GM10266 (cell line): Measurements from ENCODE around the gene TLE3.
A peak's percentile ranks its signal among the peaks of the same experiment; 100 is the strongest.

ENCODE experiments used
- DNase-seq: peaks from one replicate; pipeline ENCODE4 v3.0.0; 2012; ENCODE audit errors: extremely low spot score
- TF ChIP-seq, protein P1 (sequence below): IDR thresholded peaks from 2 replicates; pipeline ENCODE4 v1.5.1; 2012; ENCODE audit warnings: mild to moderate bottlenecking, low read depth; ENCODE audit not compliant: control insufficient read depth, insufficient read depth; ENCODE audit errors: missing control alignments

Gene TLE3

DNA sequence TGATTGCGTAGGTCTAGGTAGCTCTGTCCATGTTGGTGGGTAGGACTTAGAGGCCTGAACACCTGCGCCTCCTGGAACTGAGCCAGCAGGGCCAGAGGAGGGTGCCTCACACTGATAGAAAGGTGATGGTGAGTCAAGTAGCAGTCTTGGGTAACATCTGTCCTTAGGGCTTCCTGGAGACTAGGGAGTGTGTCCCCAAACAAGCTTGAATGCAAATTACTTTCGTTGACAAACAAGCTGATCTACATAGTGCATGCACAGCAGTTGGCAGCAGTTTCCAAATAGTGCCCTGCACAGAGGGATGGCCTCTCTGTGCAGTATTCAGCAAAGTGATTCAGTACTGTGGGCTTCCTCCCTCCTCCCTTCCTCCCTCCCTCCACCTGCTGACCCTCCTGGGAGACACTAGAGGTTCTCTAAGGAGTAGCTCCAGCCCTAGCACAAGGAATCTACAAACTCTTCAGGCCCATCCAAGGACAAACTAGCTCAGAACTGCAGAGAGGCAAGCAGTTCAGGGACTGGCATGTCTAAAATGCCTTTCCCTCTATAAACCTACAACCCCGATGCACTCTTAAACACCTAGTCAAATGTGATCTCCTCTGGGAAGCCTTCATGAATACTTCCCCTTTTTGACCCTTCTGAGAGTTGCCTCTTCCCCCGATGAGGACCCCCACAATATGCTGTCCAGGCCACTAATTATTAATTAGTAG lies 61.0 kb downstream of the TLE3 start:
- DNase-seq = peak; percentile 76
- TF ChIP-seq, protein P1, sequence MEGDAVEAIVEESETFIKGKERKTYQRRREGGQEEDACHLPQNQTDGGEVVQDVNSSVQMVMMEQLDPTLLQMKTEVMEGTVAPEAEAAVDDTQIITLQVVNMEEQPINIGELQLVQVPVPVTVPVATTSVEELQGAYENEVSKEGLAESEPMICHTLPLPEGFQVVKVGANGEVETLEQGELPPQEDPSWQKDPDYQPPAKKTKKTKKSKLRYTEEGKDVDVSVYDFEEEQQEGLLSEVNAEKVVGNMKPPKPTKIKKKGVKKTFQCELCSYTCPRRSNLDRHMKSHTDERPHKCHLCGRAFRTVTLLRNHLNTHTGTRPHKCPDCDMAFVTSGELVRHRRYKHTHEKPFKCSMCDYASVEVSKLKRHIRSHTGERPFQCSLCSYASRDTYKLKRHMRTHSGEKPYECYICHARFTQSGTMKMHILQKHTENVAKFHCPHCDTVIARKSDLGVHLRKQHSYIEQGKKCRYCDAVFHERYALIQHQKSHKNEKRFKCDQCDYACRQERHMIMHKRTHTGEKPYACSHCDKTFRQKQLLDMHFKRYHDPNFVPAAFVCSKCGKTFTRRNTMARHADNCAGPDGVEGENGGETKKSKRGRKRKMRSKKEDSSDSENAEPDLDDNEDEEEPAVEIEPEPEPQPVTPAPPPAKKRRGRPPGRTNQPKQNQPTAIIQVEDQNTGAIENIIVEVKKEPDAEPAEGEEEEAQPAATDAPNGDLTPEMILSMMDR = no peak

DNA sequence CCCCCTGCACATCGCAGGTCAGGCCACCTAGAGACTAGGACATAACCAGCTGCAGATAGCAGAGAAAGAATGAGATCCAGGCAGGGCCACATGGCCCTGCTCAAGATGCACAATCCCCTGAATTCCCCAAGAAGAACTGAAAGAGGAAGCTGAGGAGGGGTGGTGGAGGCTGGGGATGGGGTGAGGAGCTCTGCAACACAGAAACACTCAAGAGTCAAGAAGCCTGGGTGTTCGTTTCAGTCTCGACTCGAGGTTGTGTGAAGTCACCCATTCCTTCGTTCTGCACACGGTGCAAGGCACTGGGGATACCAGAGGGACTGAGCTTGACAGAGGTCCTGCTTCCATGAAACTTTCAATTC lies 62.0 kb downstream of the TLE3 start:
- TF ChIP-seq, protein P1 = no peak
- peak; percentile 90 for DNase-seq

DNA sequence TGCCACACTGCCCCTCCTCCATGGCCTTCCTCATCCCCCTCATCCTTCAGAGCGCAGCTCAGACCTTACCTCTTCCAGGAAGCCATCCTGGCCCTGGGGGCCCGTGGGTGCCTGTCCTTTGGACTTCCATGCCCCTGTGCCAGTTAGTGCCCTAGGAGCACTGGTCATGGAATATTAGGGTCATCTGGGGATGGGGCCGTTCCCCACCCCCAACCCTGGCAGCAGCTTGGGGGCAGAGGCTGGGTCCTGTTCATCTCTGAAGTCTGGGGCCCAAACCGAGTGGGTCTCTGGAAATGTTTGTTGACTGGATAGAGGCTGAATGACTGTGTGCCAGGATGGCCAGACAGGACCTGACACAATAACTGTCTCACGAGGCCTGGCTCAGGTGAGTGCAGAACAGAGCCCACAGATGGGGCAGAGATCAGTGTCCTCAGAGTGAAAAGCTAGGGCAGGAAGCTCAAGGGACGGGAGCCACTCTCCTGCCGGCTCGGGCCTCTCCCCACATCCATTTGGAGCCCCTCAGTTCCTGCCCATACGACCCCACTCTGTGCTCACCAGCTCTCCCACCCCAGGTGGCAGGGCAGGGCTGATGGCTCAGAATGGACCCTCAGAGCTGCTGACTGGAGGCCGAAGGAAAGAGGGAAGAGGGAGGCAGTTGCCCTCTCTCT lies 62.5 kb downstream of the TLE3 start:
- no peak for DNase-seq
- TF ChIP-seq, protein P1 = no peak

DNA sequence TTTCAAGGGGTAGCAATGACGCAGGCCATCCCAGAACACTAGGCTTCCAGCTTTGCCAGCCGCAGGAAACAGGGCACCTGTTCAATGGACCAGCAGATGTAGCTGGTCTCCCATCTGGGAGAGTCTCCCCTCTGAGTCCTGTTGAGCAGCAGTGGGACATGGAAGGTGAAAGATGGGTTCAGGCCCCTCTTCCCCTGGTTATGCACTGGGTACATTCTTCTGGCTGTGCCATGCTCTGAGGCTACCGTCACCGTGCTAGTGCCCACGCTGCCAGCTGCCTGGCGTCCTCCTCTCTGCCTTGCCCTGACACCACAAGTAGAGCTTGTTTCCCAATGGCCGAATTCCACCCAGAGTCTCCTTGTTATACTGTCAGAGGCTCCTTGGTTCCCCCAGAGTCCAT lies 63.1 kb downstream of the TLE3 start:
- DNase-seq = no peak
- TF ChIP-seq, protein P1 = no peak

DNA sequence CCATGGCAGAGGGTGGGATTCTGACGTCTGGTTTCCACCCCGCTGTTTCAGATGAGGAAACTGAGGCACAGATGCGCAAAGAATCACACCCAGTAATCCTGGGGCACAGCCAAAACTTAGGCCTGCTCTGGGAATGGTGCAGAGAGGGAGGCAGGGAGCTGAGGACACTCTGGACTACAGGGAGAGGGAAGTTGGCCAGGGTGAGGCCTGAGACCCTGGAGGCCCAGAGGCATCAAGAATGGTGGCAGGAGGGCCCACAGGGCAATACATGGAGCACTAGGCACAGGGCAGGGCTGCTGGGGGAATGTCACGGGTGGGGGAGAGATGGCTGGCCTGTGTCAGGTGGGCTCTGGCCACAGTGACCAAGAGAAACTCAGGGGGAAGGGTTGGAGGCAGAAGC lies 63.6 kb downstream of the TLE3 start:
- no peak for DNase-seq
- TF ChIP-seq, protein P1 = no peak

DNA sequence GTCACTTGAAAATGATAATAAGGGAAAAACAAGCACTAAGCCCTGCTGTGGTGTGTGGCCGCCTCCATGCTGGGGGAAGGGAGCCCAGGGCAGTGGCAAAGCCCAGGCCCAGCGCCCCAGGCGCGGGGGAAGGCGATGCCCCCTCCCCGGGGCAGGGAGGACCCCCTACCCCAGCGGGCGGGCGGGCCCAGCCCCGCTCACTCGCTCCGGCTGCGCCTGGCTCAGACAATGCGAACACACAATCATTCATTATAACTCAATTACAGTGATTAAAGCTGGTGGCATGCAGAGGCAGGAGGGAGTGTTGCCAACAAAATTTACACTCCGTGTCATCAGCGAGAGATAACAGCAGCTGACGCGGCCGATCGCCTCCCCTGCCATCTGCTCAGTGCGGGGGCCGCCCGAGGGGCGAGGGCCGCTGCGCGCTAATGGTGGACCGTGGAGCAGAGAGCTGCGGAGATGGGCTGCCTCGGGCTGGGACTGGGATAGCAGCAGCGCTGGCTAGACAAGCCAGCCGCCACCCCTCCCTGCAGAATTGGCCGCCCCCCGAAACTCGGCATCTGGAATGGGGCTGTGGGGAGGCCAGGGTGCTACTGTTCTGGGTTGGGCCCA lies 64.1 kb downstream of the TLE3 start:
- TF ChIP-seq, protein P1 = no peak
- no peak for DNase-seq

DNA sequence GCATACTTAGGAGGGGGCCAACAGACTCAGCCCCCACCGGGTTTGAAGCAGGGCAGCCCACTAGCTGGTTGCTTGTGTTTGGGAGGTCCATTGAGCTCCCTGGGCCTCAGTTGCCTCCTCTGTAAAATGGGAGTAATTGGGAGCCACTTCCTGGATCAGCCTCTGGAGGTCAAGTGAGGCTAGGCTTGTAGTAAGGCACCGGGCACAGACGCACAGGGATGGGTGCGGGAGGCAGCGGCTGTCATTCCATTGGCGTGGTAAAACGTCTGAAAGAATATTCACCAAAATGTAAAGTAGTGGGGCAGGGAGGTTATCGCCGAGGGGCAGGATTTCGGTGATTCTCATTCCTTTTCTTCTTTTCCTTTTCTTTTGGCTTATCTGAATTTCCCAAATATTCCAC lies 64.6 kb downstream of the TLE3 start:
- DNase-seq = no peak
- TF ChIP-seq, protein P1 = no peak
